Common myeloid progenitor, CD34-positive (primary cell): ENCODE measurements around the gene NXPE4.
"Not testable (repeated sequence)": the region's sequence is repeated elsewhere in the genome, so short reads cannot be mapped to it uniquely, and the experiment has no call there.

Source experiments
- CTCF ChIA-PET: fragments of 350-600 bp; sonication (Branson Sonifier 250); formaldehyde crosslinking; loops from one replicate; lab custom pipeline; 2021; ENCODE audit warnings: antibody characterized with exemption; lab: Charles Lee
- POLR2A ChIA-PET: fragments of 350-600 bp; sonication (Branson Sonifier 250); formaldehyde crosslinking; loops from one replicate; lab custom pipeline; 2021; ENCODE audit warnings: antibody characterized with exemption; lab: Charles Lee
- DNase-seq, 3 donors: peaks; one replicate each; pipeline versions ENCODE4 v3.0.0 to v3.0.0-alpha.2; 2013
- H3K27ac ChIP-seq, 2 experiments: 1 replicate in 1 of 2; 2 replicates in 1 of 2; pipeline ENCODE4 v1.7.0; 2013; ENCODE audit warnings: inconsistent platforms in 2 of 2, low read length in 2 of 2, mild to moderate bottlenecking in 2 of 2, low read depth in 1 of 2, moderate library complexity in 1 of 2; ENCODE audit not compliant: severe bottlenecking in 2 of 2, insufficient read depth in 1 of 2, poor library complexity in 1 of 2
- H3K27me3 ChIP-seq, 5 experiments: replicated peaks in 2 of 5; 1 replicate in 3 of 5; 2 replicates in 2 of 5; pipeline versions ENCODE4 v1.6.1 to v1.7.0; 2013; ENCODE audit warnings: low read length in 4 of 5, mild to moderate bottlenecking in 2 of 5, moderate library complexity in 2 of 5, inconsistent platforms in 1 of 5; ENCODE audit not compliant: insufficient read depth in 5 of 5, control insufficient read depth in 4 of 5
- H3K36me3 ChIP-seq, 4 experiments: 1 replicate in 2 of 4; 2 replicates in 2 of 4; pipeline versions ENCODE4 v1.6.1 to v1.7.0; 2013; ENCODE audit warnings: low read length in 3 of 4, control low read depth in 1 of 4, mild to moderate bottlenecking in 1 of 4; ENCODE audit not compliant: control insufficient read depth in 4 of 4, insufficient read depth in 4 of 4
- H3K4me1 ChIP-seq, 4 experiments: 1 replicate in 3 of 4; 2 replicates in 1 of 4; pipeline versions ENCODE4 v1.6.1 to v1.7.1; 2013; ENCODE audit warnings: low read length in 3 of 4, mild to moderate bottlenecking in 3 of 4, control low read depth in 1 of 4, inconsistent platforms in 1 of 4, moderate library complexity in 1 of 4; ENCODE audit not compliant: control insufficient read depth in 4 of 4, insufficient read depth in 4 of 4; ENCODE audit errors: control extremely low read depth in 1 of 4
- H3K4me3 ChIP-seq, 7 experiments: 1 replicate in 4 of 7; 2 replicates in 3 of 7; pipeline versions ENCODE4 v1.5.1 to v1.7.0; 2013; ENCODE audit warnings: mild to moderate bottlenecking in 7 of 7, low read length in 6 of 7, moderate library complexity in 6 of 7, inconsistent platforms in 2 of 7, low read depth in 2 of 7, control low read depth in 1 of 7; ENCODE audit not compliant: insufficient read depth in 4 of 7, control insufficient read depth in 1 of 7; ENCODE audit errors: extremely low read depth in 1 of 7
- H3K9me3 ChIP-seq, 5 experiments: 1 replicate in 4 of 5; 2 replicates in 1 of 5; pipeline versions ENCODE4 v1.6.1 to v1.7.1; 2013; ENCODE audit warnings: low read length in 4 of 5, mild to moderate bottlenecking in 2 of 5, inconsistent platforms in 1 of 5, low read depth in 1 of 5, moderate library complexity in 1 of 5; ENCODE audit not compliant: control insufficient read depth in 4 of 5, insufficient read depth in 2 of 5; ENCODE audit errors: control extremely low read depth in 1 of 5
- WGBS: methylation state at CpG from one replicate; pipeline ENCODE4 v1.1.5; 2013; ENCODE audit not compliant: insufficient coverage; 5-methylcytosine and 5-hydroxymethylcytosine counted together

NXPE4 gene

DNA sequence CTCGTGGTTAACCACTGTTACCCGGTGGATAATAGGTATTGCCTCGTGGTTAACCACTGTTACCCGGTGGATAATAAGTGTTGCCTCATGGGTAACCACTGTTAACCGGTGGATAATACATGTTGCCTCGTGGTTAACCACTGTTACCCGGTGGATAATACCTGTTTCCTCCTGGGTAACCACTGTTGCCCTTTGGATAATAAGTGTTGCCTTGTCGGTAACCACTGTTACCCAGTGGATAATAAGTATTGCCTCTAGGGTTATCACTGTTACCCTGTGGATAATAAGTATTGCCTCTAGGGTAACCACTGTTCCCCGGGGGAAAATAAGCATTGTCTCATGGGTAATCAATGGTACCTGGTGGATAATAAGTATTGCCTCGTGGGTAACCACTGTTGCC lies 15.0 kb upstream of the NXPE4 start:
- H3K4me3 ChIP-seq: no peak overlapping the region
- H3K36me3 ChIP-seq: no peaks in the 10 kb centered on the region
- POLR2A ChIA-PET: no interaction called here
- H3K27ac ChIP-seq: no peak overlapping the region
- peaks cover 0 to 47% (median 18%) of the 10 kb centered on the region in 5 experiments for H3K9me3 ChIP-seq
- 92% methylated on average over 10 of the region's 10 CpGs for WGBS
- CTCF ChIA-PET: no interaction called here
- no peaks in the 10 kb centered on the region for H3K4me1 ChIP-seq
- no peak for DNase-seq
- H3K27me3 ChIP-seq: no peaks in the 10 kb centered on the region

DNA sequence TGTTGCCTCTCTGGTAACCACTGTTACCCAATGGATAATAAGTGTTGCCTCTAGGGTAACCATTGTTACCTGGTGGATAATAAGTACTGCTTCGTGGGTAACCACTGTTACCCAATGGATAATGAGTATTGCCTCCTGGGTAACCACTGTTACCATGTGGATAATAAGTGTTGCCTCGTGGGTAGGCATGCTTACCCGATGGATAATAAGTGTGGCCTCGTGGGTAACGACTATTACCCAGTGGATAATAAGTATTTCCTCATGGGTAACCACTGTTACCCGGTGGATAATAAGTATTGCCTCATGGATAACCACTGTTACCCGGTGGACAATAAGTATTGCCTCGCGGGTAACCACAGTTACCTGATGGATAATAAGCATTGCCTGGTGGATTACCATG lies 13.8 kb upstream of the NXPE4 start:
- no peak overlapping the region for H3K27ac ChIP-seq

DNA sequence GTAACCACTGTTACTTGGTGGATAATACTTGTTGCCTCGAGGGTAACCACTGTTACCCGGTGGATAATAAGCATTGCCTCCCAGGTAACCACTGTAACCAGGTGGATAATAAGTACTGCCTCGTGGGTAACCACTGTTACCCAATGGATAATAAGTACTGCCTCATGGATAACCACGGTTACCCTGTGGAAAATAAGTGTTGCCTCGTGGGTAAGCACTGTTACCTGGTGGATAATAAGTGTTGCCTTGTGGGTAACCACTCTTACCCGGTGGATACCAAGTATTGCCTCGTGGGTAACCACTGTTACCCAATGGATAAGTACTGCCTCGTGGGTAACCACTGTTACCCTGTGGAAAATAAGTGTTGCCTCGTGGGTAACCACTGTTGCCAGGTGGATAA lies 13.0 kb upstream of the NXPE4 start:
- H3K27me3 ChIP-seq, DNase-seq, H3K36me3 ChIP-seq, CTCF ChIA-PET, POLR2A ChIA-PET, H3K27ac ChIP-seq, H3K4me3 ChIP-seq, H3K4me1 ChIP-seq: not testable (repeated sequence)
- whole genome bisulfite sequencing: 97% methylated on average over 9 of the region's 9 CpGs
- H3K9me3 ChIP-seq: peaks cover 0 to 37% (median 17%) of the 10 kb centered on the region in 5 experiments

More for the DNA sequence above, 13.8 kb upstream of the NXPE4 start:
- Histone ChIP-seq H3K9me3 (peaks cover 0 to 45% (median 14%) of the 10 kb centered on the region in 5 experiments), H3K36me3 (no peaks in the 10 kb centered on the region), H3K4me3 (no peak overlapping the region), H3K4me1 (no peaks in the 10 kb centered on the region), H3K27me3 (no peaks in the 10 kb centered on the region)
- ChIA-PET CTCF (no interaction called here), POLR2A (no interaction called here)
- 97% methylated on average over 9 of the region's 9 CpGs for WGBS
- no peak for DNase-seq

DNA sequence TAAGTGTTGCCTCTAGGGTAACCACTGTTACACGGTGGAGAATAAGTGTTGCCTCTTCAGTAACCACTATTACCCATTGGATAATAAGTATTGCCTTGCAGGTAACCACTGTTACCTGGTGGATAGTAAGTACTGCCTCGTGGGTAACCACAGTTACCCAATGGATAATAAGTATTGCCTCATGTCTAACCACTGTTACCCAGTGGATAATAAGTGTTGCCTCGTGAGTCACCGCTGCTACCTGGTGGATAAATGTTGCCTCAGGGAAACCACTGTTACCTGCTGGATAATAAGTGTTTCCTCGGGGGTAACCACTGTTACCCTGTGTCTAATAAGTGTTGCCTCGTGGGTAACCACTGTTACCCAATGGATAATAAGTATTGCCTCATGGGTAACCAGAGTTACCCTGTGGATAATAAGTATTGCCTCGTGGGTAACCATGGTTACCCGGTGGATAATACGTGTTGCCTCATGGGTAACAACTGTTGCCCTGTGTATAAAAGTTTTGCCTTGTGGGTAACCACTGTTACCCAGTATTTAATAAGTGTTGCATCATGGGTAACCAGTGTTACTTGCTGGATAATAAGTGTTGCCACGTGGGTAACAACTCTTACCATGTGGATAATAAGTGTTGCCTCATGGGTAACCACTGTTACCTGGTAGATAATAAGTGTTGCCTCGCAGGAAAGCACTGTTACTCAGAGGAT lies 12.3 kb upstream of the NXPE4 start:
- no peaks in the 10 kb centered on the region for H3K36me3 ChIP-seq
- H3K27me3 ChIP-seq: no peaks in the 10 kb centered on the region
- CTCF ChIA-PET: no interaction called here
- no peak overlapping the region for H3K27ac ChIP-seq
- no peak overlapping the region for H3K4me3 ChIP-seq
- WGBS: 99% methylated on average over 11 of the region's 11 CpGs
- POLR2A ChIA-PET: no interaction called here
- no peak for DNase-seq
- no peaks in the 10 kb centered on the region for H3K4me1 ChIP-seq
- peaks cover 0 to 34% (median 14%) of the 10 kb centered on the region in 5 experiments for H3K9me3 ChIP-seq

DNA sequence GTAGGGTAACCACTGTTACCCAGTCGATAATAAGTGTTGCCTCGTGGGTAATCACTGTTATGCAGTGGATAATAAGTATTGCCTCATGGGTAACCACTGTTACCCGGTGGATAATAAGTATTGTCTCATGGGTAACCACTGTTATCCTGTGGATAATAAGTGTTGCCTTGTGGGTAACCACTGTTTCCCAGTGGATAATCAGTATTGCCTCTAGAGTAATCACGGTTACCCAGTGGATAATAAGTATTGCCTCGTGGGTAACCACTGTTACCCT lies 11.2 kb upstream of the NXPE4 start:
- H3K4me3 ChIP-seq, CTCF ChIA-PET, H3K36me3 ChIP-seq, DNase-seq, H3K27ac ChIP-seq, H3K4me1 ChIP-seq, POLR2A ChIA-PET, H3K27me3 ChIP-seq: not testable (repeated sequence)
- H3K9me3 ChIP-seq: peaks cover 0 to 34% (median 14%) of the 10 kb centered on the region in 5 experiments
- WGBS: 100% methylated on average over 4 of the region's 5 CpGs

DNA sequence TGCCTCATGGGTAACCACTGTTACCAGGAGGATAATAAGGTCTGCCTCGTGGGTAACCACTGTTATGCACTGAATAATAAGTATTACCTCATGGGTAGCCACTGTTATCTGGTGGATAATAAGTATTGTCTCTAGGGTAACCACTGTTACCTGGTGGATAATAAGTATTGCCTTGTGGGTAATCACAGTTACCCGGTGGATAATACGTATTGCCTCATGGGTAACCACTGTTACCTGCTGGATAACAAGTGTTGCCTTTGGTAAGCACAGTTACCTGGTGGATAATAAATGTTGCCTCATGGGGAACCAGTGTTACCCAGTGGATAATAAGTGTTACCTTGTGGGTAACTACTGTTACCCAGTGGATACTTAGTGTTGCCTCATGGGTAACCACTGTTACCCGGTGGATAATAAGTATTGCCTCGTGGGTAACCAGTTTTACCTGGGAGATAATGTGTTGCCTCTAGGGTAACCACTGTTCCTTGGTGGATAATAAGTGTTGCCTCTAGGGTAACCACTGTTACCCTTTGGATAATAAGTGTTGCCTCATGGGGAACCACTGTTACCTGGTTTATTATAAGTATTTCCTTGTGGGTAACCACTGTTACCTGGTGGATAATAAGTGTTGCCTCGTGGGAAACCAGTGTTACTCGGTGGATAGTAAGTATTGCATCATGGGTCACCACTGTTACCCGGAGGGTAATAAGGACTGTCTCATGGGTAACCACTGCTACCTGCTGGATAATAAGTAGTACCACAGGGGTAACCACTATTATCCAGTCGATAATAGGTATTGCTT lies 10.6 kb upstream of the NXPE4 start:
- CTCF ChIA-PET: no interaction called here
- no peak overlapping the region for H3K27ac ChIP-seq
- 99% methylated on average over 9 of the region's 9 CpGs for WGBS

DNA sequence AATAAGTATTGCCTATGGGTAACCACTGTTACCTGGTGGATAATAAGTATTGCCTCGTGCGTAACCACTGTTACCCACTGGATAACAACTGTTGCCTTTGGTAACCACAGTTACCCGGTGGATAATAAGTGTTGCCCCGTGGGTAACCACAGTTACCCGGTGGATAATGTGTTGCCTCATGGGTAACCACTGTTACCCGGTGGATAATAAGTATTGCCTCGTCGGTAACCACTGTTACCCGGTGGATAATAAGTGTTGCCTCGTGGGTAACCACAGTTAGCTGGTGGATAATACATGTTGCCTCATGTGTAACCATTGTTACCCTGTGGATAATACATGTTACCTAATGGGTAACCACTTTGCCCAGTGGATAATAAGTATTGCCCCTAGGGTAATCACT lies 9.8 kb upstream of the NXPE4 start:
- H3K27ac ChIP-seq: no peak overlapping the region
- no peak overlapping the region for H3K4me3 ChIP-seq
- POLR2A ChIA-PET: no interaction called here
- no peaks in the 10 kb centered on the region for H3K36me3 ChIP-seq
- peaks cover 0 to 34% (median 14%) of the 10 kb centered on the region in 5 experiments for H3K9me3 ChIP-seq
- CTCF ChIA-PET: no interaction called here
- H3K27me3 ChIP-seq: no peaks in the 10 kb centered on the region
- no peak for DNase-seq
- WGBS: 97% methylated on average over 10 of the region's 10 CpGs
- no peaks in the 10 kb centered on the region for H3K4me1 ChIP-seq

More for the DNA sequence above, 10.6 kb upstream of the NXPE4 start:
- no peaks in the 10 kb centered on the region for H3K4me1 ChIP-seq
- no peak for DNase-seq
- POLR2A ChIA-PET: no interaction called here
- H3K27me3 ChIP-seq: no peaks in the 10 kb centered on the region
- H3K9me3 ChIP-seq: peaks cover 0 to 34% (median 14%) of the 10 kb centered on the region in 5 experiments
- no peak overlapping the region for H3K4me3 ChIP-seq
- H3K36me3 ChIP-seq: no peaks in the 10 kb centered on the region
